ENCODE data around the gene XXYLT1.

GRCh38 chr3:195162033-195162669 lies 108.8 kb downstream of the XXYLT1 start:
- TF ChIP-seq CHD1 (IDR thresholded peaks at IDR 0.05; ENCODE audit: low read depth, low read length): no peak
- TF ChIP-seq, protein P1, sequence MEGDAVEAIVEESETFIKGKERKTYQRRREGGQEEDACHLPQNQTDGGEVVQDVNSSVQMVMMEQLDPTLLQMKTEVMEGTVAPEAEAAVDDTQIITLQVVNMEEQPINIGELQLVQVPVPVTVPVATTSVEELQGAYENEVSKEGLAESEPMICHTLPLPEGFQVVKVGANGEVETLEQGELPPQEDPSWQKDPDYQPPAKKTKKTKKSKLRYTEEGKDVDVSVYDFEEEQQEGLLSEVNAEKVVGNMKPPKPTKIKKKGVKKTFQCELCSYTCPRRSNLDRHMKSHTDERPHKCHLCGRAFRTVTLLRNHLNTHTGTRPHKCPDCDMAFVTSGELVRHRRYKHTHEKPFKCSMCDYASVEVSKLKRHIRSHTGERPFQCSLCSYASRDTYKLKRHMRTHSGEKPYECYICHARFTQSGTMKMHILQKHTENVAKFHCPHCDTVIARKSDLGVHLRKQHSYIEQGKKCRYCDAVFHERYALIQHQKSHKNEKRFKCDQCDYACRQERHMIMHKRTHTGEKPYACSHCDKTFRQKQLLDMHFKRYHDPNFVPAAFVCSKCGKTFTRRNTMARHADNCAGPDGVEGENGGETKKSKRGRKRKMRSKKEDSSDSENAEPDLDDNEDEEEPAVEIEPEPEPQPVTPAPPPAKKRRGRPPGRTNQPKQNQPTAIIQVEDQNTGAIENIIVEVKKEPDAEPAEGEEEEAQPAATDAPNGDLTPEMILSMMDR (conservative IDR thresholded peaks at IDR 0.05; ENCODE audit: low read depth, low read length): no peak

All from IMR-90 (cell line).